Measurements from ENCODE around the gene IGLL1.
"Not testable (repeated sequence)": the region's sequence is repeated elsewhere in the genome, so short reads cannot be mapped to it uniquely, and the experiment has no call there.

The IGLL1 gene

DNA sequence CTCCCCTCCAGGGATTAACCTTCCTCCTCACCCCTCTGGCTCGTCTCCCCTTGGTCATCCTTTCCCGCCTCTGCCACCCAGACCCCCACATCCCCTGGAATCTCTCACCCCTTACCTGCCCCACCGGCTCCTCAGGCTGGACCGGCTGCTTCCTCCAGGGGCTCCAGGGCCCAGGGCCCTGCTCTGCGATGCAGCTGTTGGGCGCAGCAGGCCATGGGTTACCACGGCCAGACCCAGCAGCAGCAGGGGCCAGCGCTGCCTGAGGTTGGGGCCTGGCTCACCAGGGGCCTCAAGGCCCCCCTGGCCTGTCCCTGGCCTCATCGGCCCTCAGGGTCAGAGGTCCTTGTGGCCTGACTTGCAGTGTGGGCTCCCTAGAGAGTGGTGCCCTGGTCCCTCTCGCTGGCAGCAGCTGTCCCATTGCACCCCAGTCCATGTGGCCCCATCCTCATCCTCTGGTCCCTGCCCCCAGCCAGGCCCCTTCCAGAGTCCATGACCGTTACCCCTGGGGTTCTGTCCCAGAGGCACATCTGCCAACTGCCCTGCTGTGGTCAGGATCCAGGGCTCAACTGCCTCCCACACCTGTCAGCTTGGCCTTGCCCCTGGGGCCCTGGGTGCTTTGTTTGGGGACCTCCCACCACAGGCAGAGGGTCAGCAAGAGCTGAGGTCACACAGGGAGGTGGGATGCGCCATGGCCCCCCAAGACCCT is at the start of gene IGLL1:
IGLL1 (minus strand) TSS at position 421 of the 706 bp plus-strand sequence; CDS start at position 321, 100 bp downstream.
- Mint-ChIP-seq H3K4me3 (no peak within 1 kb of the TSS), H3K4me1 (peaks cover 5% of the 10 kb centered on the region), H3K36me3 (no peaks in the 10 kb centered on the region), H3K9me3 (no peaks in the 10 kb centered on the region), H3K27ac (no peak within 1 kb of the TSS), H3K27me3 (peaks cover 29% of the 10 kb centered on the region)
- DNase-seq (ENCODE audit: low spot score in 2 of 2) (no peak), ATAC-seq (ENCODE audit: low read depth) (no peak)

DNA sequence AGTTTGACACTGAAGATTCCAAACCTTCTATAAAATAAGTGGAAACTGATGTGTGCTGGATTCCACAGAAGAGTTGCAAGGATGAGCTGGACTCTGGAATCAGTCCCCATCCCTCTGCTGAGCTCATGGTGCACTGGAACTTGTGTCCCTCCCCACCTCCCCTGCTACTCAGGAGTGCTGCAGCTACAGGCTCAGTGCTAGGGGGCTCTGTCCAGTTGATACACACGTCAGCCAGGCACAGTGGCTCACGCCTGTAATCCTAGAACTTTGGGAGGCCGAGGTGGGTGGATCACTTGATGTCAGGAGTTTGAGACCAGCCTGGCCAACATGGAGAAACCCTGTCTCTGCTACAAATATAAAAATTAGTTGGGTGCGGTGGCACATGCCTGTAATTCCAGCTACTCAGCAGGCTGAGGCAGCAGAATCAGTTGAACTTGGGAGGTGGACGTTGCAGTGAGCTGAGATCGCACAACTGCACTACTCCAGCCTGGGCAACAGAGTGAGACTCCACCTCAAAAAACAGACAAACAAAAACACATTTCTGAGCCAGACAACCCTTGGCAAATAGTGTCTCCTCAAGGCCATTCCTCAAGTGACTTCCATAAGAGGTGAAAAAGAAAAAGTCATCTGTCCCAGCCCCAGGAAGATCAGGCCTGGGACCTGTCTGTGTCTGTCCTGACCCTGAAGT is 48.1 kb upstream of the IGLL1 start:
- ATAC-seq (ENCODE audit: low read depth); DNase-seq (ENCODE audit: low spot score in 2 of 2); H3K9me3 Mint-ChIP-seq; H3K27me3 Mint-ChIP-seq; H3K27ac Mint-ChIP-seq; H3K4me1 Mint-ChIP-seq; H3K4me3 Mint-ChIP-seq; H3K36me3 Mint-ChIP-seq: not testable (repeated sequence)

DNA sequence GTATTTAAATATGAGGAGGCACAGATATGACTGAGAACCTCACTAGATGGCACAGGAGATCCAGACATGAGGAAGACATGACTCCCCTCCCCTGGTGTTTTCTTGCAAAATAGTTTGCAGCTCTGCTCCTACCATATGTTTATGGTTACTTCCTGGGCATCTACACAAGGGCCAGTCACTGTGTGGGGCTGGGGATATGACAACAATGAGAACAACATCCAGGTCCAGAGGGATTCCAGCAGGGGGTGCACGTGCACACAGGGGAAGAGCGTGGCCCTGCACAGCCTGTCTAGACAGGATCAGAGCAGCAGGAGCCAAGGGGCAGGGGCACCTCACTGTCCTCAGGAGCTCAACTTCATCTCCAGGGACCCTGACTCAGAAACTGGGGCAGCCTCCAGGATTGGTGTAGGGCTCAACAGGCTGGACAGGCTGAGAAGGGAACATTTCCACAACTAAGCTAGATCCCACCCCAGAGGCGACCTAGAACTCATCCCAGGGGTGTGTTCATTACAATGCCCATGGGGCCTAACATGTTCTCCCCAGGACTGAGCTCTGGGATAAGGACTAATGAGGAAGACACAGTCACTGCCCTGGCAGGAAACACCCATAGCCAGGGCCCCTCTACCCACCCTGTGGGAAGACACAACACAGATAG is 47.4 kb upstream of the IGLL1 start:
- DNase-seq (ENCODE audit: low spot score in 2 of 2) (peak; percentile 16 to 22), ATAC-seq (ENCODE audit: low read depth) (peak; percentile 82)
- H3K27me3 Mint-ChIP-seq, H3K4me1 Mint-ChIP-seq, H3K4me3 Mint-ChIP-seq, H3K36me3 Mint-ChIP-seq, H3K9me3 Mint-ChIP-seq, H3K27ac Mint-ChIP-seq: not testable (repeated sequence)

DNA sequence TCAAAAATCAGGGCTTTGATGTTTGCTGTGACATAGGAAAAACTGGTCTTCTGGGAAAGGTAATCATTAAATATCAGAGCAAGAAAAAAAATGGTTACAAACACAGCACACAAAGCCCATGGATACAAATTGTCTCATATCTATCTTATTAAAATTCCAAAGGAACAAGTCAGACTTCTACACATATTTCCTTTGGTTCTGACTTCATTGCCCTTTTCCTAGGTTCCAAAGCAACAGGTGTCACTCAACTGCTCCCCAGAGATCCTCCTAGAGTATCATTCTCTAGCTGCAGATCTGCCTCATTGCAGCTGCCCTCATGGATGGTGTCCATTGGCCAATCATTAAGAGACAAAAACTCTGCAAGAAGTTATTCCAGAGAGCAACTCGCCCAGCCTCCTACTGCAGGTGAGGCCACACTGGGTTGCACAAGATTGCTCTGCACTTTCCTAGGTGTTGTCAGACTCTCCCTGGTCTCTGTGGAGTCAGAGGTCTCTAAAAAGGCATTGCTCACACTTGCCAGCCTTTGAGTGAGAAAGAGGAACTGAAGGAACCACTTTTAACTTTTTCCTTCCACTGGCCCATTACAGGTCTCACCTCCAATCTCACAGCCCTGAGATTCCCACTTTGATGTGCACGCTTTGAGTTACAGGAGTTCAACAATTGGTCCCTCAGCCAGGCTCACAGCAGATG is 46.3 kb upstream of the IGLL1 start:
- Mint-ChIP-seq H3K4me1 (peaks cover 4% of the 10 kb centered on the region), H3K36me3 (peaks cover 4% of the 10 kb centered on the region), H3K27ac (no peak overlapping the region), H3K27me3 (no peaks in the 10 kb centered on the region), H3K4me3 (no peak overlapping the region), H3K9me3 (no peaks in the 10 kb centered on the region)
- ATAC-seq (ENCODE audit: low read depth) (no peak), DNase-seq (ENCODE audit: low spot score in 2 of 2) (no peak)

DNA sequence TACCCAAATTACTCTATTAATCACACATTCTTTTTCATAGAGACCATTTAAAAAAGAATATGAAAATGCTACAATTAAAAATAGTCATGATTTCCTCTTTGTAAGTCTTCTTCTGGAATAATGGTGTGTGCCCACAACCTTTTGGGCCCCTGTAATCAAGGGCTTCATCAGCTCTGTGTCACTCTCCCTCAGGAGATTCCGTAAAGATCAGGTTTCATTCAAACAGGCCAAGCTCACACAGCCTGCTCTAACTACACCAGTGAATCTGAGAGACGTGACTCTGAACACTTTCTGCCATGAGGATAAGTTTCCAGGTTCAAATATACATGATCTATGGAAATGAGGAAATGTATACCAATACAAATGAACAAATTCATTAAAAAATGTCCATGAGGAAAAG is 42.5 kb upstream of the IGLL1 start:
- Mint-ChIP-seq H3K4me1 (peaks cover 4% of the 10 kb centered on the region), H3K27me3 (peaks cover under 1% of the 10 kb centered on the region), H3K4me3 (no peak overlapping the region), H3K9me3 (no peaks in the 10 kb centered on the region), H3K36me3 (peaks cover 5% of the 10 kb centered on the region), H3K27ac (no peak overlapping the region)
- ATAC-seq (ENCODE audit: low read depth), result no peak
- no peak for DNase-seq (ENCODE audit: low spot score in 2 of 2)

DNA sequence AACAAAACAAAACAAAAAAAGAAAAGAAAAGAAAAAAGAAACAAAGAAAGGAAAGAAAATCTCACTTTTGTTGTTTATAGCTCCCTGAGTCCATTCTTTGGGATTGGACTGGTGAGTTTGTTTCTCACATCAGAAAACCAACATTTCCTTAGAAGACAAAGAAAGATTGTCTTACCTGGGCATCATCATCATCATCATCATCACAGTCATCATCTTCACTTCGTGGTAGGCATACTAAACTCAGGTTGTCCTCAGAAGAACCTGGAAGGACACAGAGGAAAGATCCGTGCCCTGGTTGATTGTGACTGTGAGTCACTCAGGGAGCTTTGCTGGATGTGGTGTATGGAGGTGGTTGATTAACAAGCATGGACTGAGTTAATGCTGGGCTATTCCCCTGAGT is 41.8 kb upstream of the IGLL1 start:
- not testable (repeated sequence) for H3K27me3 Mint-ChIP-seq; H3K27ac Mint-ChIP-seq; ATAC-seq (ENCODE audit: low read depth); H3K36me3 Mint-ChIP-seq; H3K4me1 Mint-ChIP-seq; DNase-seq (ENCODE audit: low spot score in 2 of 2); H3K4me3 Mint-ChIP-seq; H3K9me3 Mint-ChIP-seq

DNA sequence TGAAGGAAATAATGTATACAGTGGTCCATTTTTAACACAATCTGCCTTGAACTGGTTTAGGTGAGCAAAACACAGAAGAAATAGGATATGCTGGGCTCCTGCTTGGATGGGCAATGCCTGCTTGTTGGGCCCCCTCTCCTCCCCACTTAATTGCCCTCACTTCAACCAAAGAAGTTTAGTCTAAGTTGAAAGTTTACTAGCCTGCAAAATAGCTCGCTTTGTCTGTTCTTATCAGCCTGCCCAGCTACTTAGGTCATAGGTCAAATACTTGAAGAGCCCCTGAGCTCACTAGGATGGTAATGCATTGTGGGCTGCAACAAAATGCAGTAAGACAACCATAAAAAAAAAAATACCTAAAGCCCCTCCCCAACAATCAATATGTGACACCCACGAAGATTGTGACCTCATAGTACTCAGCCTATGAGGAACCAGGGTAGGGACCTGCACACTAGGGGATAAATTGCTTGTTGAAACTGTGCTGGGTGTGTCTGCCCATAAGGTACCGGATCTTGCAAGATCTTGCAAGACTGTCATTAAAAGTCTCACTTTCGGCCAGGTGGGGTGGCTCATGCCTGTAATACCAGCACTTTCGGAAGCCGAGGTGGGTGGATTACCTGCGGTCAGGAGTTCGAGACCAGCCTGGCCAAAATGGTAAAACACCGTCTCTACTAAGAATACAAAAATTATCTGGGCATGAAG is 41.1 kb upstream of the IGLL1 start:
- no peaks in the 10 kb centered on the region for H3K4me1 Mint-ChIP-seq
- H3K4me3 Mint-ChIP-seq, result no peak overlapping the region
- peaks cover 5% of the 10 kb centered on the region for H3K36me3 Mint-ChIP-seq
- H3K27me3 Mint-ChIP-seq, result peaks cover 2% of the 10 kb centered on the region
- H3K27ac Mint-ChIP-seq, result no peak overlapping the region
- no peaks in the 10 kb centered on the region for H3K9me3 Mint-ChIP-seq
- DNase-seq (ENCODE audit: low spot score in 2 of 2) (no peak), ATAC-seq (ENCODE audit: low read depth) (no peak)

DNA sequence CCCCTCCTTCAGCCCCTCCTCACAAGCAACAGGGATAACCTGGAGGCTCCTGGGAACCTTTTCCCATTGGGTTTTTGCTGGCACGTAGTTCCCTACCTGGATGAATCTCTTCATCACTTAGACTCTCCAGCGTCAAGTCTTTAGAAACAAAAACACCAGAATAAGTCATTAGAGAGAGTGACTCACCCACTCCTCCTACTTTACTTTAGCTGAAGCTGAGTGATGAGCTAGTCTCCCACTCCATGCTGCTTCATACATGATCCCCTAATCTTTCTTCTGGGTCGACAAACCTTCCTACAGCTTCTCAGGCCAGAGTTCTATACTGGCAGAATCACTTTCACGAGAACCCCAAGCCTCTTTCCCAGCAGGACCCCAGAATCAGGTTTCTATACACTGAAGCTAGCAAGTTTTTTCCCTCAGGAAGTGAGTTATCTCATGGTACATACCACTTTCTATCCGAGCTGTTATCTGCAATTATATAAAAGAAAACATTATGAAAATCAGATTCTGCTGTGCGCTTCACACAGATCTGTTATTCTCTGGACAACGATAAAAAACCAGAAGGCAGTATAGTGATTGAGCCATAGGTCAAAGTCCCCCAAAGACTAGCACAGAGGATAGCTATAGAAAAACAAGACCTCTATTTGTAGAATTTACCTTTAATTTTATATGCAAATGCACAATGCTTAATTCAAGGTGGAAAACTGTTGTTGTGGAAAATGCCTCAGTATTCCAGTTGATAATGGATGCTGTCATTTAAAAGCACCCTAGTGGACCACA is 33.3 kb upstream of the IGLL1 start:
- H3K4me1 Mint-ChIP-seq, result no peaks in the 10 kb centered on the region
- ATAC-seq (ENCODE audit: low read depth) (no peak), DNase-seq (ENCODE audit: low spot score in 2 of 2) (no peak)
- H3K36me3 Mint-ChIP-seq, result peaks cover 6% of the 10 kb centered on the region
- no peaks in the 10 kb centered on the region for H3K9me3 Mint-ChIP-seq
- H3K27me3 Mint-ChIP-seq, result peaks cover 2% of the 10 kb centered on the region
- no peak overlapping the region for H3K27ac Mint-ChIP-seq
- no peak overlapping the region for H3K4me3 Mint-ChIP-seq

DNA sequence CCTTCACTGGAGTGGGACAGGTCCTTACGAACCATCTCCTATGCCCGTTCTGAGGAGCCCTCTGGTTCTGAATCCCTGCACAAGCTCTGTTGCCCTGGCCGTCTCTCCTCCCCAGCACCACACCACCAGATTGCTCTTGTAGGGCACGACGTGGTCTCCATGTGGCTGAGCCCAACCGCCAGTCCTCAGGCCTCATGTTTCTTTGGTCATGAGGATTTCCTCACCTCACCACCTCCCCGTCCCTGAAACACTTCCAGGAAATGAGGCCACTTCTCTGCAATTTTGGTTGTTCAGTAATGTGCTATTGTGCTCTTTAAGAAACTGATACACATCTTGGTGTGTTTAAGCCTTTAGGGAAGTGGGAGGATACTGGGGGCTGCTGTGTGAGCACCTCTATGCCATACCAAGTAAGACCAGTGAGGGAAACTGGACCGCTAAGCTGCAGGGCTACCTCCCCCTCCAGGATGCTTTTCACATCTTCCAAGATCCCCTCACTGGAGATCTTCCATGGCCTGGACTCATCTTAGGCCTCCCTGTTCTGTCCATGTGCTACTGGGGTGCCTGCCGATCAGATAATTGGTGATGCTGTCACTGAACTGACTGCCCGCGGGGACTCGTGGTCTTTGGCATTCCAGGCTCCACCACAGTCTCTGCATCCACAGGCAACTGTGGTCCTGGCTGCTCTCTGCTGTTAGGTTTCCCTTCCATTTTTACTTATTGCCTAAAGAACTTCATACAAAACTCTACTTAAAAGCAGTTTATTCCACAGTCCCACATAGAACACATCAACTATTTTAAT is 30.1 kb upstream of the IGLL1 start:
- Mint-ChIP-seq H3K27ac (no peak overlapping the region), H3K36me3 (peaks cover 6% of the 10 kb centered on the region), H3K9me3 (no peaks in the 10 kb centered on the region), H3K4me3 (no peak overlapping the region), H3K4me1 (no peaks in the 10 kb centered on the region), H3K27me3 (no peaks in the 10 kb centered on the region)
- ATAC-seq (ENCODE audit: low read depth), result no peak
- DNase-seq (ENCODE audit: low spot score in 2 of 2), result no peak

DNA sequence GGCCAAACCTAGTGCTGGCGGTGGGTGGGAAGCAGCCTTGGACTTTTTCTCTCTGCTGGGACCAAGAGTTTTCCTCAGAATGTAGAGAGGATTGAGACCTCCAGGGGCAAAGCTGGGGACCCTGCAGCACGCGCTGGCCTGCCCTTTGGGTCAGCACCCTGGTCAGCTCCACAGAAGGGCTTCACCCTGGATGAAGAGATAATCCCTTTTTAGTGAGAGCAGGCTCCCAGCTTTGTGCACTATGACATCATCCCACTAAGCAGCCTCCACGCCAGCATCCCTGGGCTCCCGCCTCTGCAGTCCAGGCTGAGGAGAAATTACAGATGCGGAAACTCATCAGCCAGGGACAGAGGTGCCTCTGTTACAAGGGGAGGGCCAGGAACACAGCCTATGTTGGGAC is 28.5 kb upstream of the IGLL1 start:
- no peaks in the 10 kb centered on the region for H3K9me3 Mint-ChIP-seq
- DNase-seq (ENCODE audit: low spot score in 2 of 2) (no peak), ATAC-seq (ENCODE audit: low read depth) (no peak)
- no peak overlapping the region for H3K4me3 Mint-ChIP-seq
- H3K27ac Mint-ChIP-seq, result no peak overlapping the region
- H3K27me3 Mint-ChIP-seq, result no peaks in the 10 kb centered on the region
- H3K36me3 Mint-ChIP-seq, result peaks cover 6% of the 10 kb centered on the region
- H3K4me1 Mint-ChIP-seq, result no peaks in the 10 kb centered on the region

DNA sequence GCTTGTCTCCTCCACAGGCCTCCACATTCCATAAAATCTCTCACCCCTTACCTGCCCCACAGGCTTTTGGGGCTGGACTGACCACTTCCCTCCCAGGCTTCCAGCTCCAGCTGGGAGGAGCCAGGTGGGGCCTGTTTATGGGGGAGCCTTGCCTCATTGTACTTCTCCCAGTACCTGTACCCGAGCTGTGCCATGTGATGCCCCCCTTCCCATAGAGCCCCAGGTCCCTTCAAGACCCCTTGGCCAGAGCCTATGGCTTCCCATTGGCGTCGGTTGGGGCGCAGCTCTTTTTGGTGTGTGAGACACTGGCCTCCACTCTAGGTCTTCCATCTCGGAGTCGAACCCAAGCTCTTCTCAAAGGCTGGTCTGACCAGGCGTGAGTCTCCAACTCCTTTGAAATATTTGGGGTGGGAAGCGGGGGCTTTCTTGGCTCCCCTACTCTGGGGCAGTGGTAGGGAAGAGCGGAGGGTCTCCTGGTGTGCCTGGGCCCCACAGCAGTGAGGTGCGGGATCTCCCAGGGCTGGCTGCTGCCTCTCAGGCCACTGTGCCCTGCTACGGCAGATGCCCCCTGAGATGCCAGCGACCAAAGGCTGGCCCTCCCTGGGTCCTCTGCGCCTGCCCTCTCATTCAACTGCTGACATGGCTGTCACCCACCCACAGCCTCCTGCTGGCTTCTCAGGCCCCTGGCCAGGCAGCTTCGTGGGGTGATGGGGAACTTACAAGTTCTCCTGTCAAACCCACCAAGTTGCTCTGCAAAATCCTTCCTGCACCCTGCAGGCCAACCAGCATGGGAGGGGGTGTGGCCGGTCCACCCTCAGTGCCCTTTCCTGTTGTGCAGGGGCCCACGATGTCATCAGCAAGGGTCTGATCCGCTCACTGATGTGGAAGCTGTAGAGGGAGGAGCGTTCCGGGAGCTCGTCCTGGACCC is 26.4 kb upstream of the IGLL1 start:
- Mint-ChIP-seq H3K9me3 (no peaks in the 10 kb centered on the region), H3K27ac (no peak overlapping the region), H3K4me1 (no peaks in the 10 kb centered on the region), H3K36me3 (peaks cover 6% of the 10 kb centered on the region), H3K27me3 (no peaks in the 10 kb centered on the region), H3K4me3 (no peak overlapping the region)
- ATAC-seq (ENCODE audit: low read depth), result no peak
- no peak for DNase-seq (ENCODE audit: low spot score in 2 of 2)
